Subcutaneous adipose tissue (tissue), 4 donors: ENCODE measurements around the gene CMSS1. TPM values are rescaled to one million over a fixed set of nuclear protein-coding genes. Genes with fewer than 3 reads are reported as not detected.

Source experiments
- CTCF ChIP-seq: fragments of 450-650 bp; IDR thresholded peaks from one replicate; pipeline ENCODE4 v1.5.1; 2016; ENCODE audit warnings: low read depth, mild to moderate bottlenecking, control low read depth, antibody characterized with exemption, moderate library complexity
- total RNA-seq, 4 donors: library from RNA; depleted of rRNA; stranded (reverse); fragments of >200 nt; gene quantifications; one replicate each; pipeline ENCODE4 v1.1.0, GENCODE V29; 2016

CMSS1 gene
- total RNA-seq, 4 donors from 2014 or later: 9.9 to 32.1 (median 19.1) TPM

GRCh38 chr3:100189444-100189964, 371.8 kb downstream of the CMSS1 start:
- no peak for TF ChIP-seq CTCF

- TF ChIP-seq CTCF: no peak
Measured at GRCh38 chr3:100195375-100195774, 377.7 kb downstream of the CMSS1 start.

- no peak for TF ChIP-seq CTCF
Measured at GRCh38 chr3:100197876-100198275, 380.2 kb downstream of the CMSS1 start.

GRCh38 chr3:100198579-100199269, 381.1 kb downstream of the CMSS1 start:
- no peak for TF ChIP-seq CTCF

GRCh38 chr3:100205171-100205570, 387.5 kb downstream of the CMSS1 start:
- no peak for TF ChIP-seq CTCF

GRCh38 chr3:100206687-100207086, 389.0 kb downstream of the CMSS1 start:
- no peak for TF ChIP-seq CTCF

- TF ChIP-seq CTCF: no peak
Measured at GRCh38 chr3:100207886-100208285, 390.2 kb downstream of the CMSS1 start.
